T-helper 22 cell (primary cell): ENCODE measurements around the gene CEACAM5.

Source experiments
- DNase-seq: peaks from one replicate; pipeline ENCODE4 v3.0.0-alpha.2; 2020; ENCODE audit warnings: low read depth

CEACAM5 gene

GRCh38 chr19:41708481-41708880 is at the start of gene CEACAM5:
TSS of gene CEACAM5 (plus strand) at chr19:41708626. CDS start at chr19:41708732, 106 bp downstream.
- DNase-seq: no peak

DNA sequence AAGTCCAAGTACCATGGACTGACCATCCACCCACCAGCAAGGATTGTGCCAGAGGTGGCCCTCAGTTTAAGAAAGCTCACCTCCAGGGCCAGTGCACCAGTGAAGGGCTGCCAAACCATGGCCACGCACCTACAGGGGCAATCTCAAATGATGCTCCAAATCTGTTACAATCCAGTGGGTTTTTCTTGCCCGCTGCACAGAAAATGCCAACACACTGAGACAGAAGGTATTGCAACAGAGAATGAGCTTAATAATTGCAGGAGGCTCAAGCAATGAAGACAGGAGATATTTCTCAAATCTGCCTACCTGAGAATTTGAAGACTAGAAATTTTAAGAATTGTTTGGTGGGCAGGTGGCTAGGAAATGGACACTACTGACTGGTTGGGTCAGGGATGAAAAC is 42.4 kb upstream of the CEACAM5 start:
- DNase-seq: no peak

DNA sequence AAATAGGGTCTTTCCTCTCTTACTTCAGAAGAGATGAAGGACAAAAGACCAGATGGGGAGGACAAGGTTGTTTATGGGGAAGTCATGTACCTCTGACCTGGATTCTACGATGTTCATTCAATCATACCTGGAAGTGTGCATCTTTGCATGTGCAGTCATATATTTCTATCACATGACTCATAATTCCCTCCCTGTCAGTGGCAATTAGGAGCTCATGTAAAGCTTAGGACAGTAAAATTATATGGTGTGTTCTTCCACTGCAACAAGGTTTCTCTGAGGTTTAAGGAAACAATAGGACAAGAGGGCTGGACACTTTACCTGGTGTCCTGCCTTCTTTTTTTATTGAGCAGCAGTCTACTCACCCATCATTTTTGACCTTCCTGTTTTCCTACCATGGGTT is 40.1 kb upstream of the CEACAM5 start:
- no peak for DNase-seq

DNA sequence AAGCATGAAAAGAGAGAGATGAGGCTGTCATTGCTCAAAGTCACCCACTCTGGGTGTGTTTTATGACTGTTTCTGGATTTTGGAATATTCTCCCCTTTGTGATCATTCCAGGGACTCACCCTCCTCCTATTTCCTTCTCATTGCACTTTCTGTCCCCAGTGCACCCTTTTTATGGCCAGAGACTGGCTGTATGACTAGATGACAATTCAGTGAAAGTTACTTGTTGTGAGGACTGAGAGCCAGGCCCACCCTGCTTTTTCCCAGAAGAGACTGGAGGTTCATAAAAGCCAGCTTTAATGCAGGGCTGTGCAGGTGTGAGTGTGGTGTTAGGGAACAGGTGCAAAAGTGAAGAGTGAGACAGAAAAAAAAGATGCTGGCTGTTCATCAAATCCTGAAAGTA is 37.7 kb upstream of the CEACAM5 start:
- no peak for DNase-seq

DNA sequence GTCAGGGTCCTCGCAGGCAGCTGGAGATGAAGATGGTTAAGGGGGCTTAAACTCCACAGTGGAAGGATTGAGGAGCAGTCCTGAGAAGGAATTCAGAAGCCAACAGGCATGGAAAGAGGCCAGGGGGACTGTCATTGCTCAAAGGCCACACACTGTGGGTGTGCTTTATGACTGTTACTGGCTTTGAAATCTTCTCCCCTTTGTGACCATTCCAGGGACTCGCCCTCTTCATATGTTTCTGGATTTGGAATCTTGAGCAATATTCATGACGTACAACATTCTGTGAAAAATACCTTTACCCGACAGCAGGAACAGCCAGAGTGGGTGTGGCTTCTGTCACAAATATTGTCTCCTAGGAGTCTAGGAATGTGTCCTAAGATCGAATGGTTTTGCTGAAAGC is 36.9 kb upstream of the CEACAM5 start:
- no peak for DNase-seq

GRCh38 chr19:41682437-41682836 is 26.0 kb upstream of the CEACAM5 start:
- DNase-seq: no peak

DNA sequence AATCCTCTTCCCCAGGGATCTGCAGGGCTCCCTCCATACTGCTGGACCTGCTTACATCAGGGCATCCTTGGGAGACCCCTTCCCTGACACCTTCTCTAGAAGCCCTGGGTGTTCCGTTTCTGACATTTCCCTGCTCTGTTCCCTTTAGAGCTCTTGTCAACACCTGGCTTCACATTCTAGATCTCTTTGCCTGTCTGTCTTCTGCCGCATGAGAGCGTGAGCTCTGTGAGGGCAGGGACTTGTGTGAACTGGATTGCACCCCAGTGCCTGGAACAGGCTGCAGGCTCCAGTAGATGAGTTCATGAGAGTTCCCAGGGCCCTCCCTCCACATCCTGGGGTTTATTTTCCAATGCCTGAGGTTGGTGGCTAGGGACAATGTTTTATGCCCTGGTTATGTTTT is 21.0 kb upstream of the CEACAM5 start:
- no peak for DNase-seq

DNA sequence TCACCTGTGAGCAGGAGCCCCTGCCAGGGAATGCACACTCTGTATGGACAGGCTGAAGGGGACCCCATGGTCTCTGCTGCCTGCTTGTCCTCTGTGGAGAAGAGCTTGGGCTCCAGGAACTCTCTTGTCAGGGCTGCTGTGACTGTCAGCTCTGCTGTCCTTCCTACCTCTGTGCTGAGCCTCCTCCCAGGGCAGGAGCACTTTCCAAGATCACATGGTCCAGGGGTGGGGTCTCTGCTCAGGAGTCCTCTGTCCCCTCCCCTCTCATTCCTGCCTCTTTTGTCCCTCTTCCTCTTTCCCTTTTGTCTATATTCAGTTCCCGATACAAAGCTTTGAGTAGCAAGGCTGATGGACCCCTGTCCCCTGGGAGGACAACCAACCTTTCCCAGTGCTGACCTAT is 20.3 kb upstream of the CEACAM5 start, which contains the start of gene CEACAM7:
TSS of gene CEACAM7 (minus strand) at position 173 of the 400 bp plus-strand sequence. CDS start at position 68, 105 bp downstream.
- DNase-seq: no peak

GRCh38 chr19:41688687-41689086 is 19.7 kb upstream of the CEACAM5 start:
- no peak for DNase-seq

DNA sequence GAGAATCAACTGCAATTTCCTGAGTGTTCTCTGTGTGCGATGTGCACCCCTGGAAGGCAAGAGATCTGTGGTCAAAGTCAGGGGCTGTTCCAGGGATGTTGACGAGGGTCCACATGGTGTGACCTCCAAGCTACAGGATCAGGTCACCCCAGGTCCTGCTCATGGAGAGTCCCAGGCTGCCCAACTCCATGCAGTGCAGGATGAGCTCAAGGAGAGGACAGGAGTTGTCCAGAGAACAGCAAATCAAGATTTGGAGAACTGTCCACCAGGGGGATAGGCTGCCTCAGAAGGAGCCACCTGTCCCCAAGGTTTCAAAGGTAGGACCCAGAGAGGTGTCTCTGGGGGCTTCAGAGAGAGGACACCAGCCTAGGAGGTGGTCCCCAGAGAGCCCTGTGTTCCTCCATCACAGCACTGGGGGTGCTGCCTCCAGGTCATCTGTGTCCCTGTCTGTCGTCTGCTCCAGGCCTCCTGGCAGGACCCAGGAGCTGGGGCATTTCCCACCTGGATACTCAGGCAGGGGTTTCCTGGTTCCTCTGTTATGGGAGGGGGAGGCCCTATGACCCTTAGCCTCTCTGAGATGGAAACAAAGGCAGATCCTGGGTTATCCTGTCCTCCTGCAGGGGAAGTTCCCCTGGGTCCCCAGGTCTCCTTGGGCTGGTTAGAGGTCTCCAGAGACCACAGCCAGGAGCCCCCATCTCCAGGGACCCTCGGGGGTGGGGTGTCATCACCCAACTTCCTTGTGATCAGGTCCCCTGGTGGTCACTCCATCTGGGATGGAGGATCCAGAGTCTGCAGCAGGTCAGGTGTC is 18.2 kb upstream of the CEACAM5 start:
- DNase-seq: no peak

GRCh38 chr19:41690801-41691065 is 17.7 kb upstream of the CEACAM5 start:
- DNase-seq: no peak

GRCh38 chr19:41691268-41691970 is 17.0 kb upstream of the CEACAM5 start:
- no peak for DNase-seq

GRCh38 chr19:41694196-41694595 is 14.2 kb upstream of the CEACAM5 start:
- DNase-seq: no peak

DNA sequence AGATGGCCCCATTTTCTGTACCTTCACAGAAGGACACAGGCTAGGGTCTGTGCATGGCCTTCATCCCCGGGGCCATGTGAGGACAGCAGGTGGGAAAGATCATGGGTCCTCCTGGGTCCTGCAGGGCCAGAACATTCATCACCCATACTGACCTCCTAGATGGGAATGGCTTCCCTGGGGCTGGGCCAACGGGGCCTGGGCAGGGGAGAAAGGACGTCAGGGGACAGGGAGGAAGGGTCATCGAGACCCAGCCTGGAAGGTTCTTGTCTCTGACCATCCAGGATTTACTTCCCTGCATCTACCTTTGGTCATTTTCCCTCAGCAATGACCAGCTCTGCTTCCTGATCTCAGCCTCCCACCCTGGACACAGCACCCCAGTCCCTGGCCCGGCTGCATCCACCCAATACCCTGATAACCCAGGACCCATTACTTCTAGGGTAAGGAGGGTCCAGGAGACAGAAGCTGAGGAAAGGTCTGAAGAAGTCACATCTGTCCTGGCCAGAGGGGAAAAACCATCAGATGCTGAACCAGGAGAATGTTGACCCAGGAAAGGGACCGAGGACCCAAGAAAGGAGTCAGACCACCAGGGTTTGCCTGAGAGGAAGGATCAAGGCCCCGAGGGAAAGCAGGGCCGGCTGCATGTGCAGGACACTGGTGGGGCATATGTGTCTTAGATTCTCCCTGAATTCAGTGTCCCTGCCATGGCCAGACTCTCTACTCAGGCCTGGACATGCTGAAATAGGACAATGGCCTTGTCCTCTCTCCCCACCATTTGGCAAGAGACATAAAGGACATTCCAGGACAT is 13.4 kb upstream of the CEACAM5 start:
- DNase-seq: no peak

- DNase-seq: no peak
Observed at GRCh38 chr19:41695745-41696144, 12.7 kb upstream of the CEACAM5 start.

DNA sequence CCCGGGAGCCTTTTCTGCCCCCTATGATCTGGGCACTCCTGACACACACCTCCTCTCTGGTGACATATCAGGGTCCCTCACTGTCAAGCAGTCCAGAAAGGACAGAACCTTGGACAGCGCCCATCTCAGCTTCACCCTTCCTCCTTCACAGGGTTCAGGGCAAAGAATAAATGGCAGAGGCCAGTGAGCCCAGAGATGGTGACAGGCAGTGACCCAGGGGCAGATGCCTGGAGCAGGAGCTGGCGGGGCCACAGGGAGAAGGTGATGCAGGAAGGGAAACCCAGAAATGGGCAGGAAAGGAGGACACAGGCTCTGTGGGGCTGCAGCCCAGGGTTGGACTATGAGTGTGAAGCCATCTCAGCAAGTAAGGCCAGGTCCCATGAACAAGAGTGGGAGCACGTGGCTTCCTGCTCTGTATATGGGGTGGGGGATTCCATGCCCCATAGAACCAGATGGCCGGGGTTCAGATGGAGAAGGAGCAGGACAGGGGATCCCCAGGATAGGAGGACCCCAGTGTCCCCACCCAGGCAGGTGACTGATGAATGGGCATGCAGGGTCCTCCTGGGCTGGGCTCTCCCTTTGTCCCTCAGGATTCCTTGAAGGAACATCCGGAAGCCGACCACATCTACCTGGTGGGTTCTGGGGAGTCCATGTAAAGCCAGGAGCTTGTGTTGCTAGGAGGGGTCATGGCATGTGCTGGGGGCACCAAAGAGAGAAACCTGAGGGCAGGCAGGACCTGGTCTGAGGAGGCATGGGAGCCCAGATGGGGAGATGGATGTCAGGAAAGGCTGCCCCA is 11.8 kb upstream of the CEACAM5 start:
- DNase-seq: no peak

DNA sequence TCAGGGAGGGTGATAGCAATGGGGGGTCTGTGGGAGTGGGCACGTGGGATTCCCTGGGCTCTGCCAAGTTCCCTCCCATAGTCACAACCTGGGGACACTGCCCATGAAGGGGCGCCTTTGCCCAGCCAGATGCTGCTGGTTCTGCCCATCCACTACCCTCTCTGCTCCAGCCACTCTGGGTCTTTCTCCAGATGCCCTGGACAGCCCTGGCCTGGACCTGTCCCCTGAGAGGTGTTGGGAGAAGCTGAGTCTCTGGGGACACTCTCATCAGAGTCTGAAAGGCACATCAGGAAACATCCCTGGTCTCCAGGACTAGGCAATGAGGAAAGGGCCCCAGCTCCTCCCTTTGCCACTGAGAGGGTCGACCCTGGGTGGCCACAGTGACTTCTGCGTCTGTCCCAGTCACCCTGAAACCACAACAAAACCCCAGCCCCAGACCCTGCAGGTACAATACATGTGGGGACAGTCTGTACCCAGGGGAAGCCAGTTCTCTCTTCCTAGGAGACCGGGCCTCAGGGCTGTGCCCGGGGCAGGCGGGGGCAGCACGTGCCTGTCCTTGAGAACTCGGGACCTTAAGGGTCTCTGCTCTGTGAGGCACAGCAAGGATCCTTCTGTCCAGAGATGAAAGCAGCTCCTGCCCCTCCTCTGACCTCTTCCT is 11.1 kb upstream of the CEACAM5 start:
- DNase-seq: no peak

DNA sequence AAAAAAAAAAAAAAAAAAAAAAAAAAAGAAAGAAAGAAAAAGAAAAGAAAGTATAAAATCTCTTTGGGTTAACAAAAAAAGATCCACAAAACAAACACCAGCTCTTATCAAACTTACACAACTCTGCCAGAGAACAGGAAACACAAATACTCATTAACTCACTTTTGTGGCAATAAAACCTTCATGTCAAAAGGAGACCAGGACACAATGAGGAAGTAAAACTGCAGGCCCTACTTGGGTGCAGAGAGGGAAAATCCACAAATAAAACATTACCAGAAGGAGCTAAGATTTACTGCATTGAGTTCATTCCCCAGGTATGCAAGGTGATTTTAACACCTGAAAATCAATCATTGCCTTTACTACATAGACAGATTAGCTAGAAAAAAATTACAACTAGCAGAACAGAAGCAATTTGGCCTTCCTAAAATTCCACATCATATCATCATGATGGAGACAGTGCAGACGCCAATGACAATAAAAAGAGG is 9.6 kb upstream of the CEACAM5 start:
- DNase-seq: no peak

DNA sequence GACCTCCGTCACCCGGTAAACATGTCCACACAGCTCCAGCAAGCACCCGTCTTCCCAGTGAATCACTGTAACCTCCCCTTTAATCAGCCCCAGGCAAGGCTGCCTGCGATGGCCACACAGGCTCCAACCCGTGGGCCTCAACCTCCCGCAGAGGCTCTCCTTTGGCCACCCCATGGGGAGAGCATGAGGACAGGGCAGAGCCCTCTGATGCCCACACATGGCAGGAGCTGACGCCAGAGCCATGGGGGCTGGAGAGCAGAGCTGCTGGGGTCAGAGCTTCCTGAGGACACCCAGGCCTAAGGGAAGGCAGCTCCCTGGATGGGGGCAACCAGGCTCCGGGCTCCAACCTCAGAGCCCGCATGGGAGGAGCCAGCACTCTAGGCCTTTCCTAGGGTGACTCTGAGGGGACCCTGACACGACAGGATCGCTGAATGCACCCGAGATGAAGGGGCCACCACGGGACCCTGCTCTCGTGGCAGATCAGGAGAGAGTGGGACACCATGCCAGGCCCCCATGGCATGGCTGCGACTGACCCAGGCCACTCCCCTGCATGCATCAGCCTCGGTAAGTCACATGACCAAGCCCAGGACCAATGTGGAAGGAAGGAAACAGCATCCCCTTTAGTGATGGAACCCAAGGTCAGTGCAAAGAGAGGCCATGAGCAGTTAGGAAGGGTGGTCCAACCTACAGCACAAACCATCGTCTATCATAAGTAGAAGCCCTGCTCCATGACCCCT is 9.0 kb upstream of the CEACAM5 start:
- DNase-seq: no peak

DNA sequence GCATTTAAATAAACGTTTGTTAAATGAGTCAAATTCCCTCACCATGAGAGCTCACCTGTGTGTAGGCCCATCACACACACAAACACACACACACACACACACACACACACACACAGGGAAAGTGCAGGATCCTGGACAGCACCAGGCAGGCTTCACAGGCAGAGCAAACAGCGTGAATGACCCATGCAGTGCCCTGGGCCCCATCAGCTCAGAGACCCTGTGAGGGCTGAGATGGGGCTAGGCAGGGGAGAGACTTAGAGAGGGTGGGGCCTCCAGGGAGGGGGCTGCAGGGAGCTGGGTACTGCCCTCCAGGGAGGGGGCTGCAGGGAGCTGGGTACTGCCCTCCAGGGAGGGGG is 8.5 kb upstream of the CEACAM5 start:
- no peak for DNase-seq
